Left hindlimb (tissue), 1 donor: ENCODE results near the gene RRH.

ENCODE experiments used
- DNase-seq: peaks from one replicate; pipeline ENCODE4 v3.0.0-alpha.2; 2018

RRH gene

DNA sequence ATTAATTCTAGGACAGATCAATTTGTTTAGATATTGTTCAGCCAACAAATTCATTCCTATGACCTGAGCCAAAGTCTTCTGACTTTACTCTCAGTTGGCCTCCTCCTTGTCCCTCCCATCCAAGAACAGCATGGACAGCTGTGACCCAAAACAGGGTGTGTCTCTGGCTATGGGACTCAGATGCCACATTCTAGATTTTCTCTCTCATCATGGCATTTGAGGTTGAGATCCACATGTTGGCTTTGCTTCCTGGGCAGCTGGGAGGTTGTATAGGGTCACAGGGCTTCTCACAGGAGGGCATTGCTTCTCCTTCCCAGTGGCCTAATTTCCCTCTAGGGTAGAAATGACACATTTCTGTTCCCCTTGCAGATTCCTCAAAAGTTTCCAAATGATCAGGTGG, 62.3 kb downstream of the RRH start:
- no peak for DNase-seq
